ENCODE measurements around the gene MT4. TPM values are rescaled to one million over a fixed set of nuclear protein-coding genes. Genes with fewer than 3 reads are reported as not detected.
"Not testable (repeated sequence)": the region's sequence is repeated elsewhere in the genome, so short reads cannot be mapped to it uniquely, and the experiment has no call there.

The MT4 gene
- total RNA-seq, 4 donors from 2014 or later: 46.1 to 1,445 (median 937) TPM; not detected in 1

DNA sequence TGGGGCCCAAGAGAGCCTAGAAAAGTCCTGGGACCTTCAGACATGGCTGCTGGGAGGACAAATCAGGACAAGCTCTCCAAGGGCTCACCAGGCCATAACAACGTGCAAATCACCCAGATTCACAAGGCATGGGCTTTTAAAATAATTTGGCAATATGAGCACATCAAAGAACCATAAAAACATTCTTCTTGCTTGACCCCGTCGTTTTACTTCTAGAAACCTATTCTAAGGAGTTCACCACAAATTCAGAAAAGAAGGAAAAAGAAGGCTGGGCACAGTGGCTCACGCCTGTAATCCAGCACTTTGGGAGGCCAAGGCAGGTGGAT is 12.4 kb downstream of the MT4 start:
- no peak overlapping the region for H3K4me3 ChIP-seq (ENCODE audit: low read depth, poor library complexity, severe bottlenecking)
- TF ChIP-seq, protein P1, sequence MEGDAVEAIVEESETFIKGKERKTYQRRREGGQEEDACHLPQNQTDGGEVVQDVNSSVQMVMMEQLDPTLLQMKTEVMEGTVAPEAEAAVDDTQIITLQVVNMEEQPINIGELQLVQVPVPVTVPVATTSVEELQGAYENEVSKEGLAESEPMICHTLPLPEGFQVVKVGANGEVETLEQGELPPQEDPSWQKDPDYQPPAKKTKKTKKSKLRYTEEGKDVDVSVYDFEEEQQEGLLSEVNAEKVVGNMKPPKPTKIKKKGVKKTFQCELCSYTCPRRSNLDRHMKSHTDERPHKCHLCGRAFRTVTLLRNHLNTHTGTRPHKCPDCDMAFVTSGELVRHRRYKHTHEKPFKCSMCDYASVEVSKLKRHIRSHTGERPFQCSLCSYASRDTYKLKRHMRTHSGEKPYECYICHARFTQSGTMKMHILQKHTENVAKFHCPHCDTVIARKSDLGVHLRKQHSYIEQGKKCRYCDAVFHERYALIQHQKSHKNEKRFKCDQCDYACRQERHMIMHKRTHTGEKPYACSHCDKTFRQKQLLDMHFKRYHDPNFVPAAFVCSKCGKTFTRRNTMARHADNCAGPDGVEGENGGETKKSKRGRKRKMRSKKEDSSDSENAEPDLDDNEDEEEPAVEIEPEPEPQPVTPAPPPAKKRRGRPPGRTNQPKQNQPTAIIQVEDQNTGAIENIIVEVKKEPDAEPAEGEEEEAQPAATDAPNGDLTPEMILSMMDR (IDR thresholded peaks at IDR 0.05): no peak
- TF ChIP-seq POLR2A (IDR thresholded peaks at IDR 0.05): no peak
- WGBS, 2 donors: 63 to 66% methylated on average over 4 of the region's 4 CpGs
- DNase-seq (ENCODE audit: low spot score in 2 of 2): no peak
- intact Hi-C loops (cut with DNase I; ENCODE audit: low total_unique reads): no loop called here

DNA sequence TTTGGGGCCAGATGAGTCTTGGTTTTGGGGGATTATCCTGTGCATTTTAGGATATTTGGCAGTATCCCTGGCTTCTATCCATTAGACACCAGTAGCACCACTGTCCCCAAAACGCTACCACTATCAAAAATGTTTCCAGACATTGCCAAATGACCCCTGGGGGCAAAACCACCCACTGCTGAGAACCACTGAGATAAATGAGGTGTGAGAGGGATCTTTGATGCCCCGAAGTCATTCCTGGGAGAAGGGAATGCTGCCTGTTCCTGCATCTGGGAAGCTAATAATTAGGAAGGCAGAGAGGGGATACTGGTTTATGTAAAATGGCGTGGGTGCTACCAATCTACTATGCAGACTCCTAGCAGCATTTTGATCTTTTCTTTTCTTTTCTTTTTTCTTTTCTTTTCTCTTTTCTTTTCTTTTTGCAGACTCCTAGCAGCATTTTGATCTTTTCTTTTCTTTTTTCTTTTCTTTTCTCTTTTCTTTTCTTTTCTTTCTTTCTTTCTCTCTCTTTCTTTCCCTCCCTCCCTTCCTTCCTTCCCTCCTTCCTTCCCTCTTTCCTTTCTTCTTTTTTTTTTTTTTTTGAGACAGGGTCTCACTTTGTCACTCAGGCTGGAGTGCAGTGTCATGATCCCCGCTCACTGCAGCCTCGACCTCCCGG is 15.6 kb downstream of the MT4 start:
- no peak overlapping the region for H3K4me3 ChIP-seq (ENCODE audit: low read depth, poor library complexity, severe bottlenecking)
- no peak for TF ChIP-seq POLR2A (IDR thresholded peaks at IDR 0.05)
- TF ChIP-seq, protein P1 (IDR thresholded peaks at IDR 0.05): no peak
- peak in 1 of 2 donors; percentile 39 for DNase-seq (ENCODE audit: low spot score in 2 of 2)
- intact Hi-C loops (cut with DNase I; ENCODE audit: low total_unique reads): loop anchor here (10.0 kb wide), 1 partner anchor 124 kb away; no protein-coding TSS in a partner anchor
- WGBS, 2 donors: 80 to 85% methylated on average over 6 of the region's 6 CpGs

DNA sequence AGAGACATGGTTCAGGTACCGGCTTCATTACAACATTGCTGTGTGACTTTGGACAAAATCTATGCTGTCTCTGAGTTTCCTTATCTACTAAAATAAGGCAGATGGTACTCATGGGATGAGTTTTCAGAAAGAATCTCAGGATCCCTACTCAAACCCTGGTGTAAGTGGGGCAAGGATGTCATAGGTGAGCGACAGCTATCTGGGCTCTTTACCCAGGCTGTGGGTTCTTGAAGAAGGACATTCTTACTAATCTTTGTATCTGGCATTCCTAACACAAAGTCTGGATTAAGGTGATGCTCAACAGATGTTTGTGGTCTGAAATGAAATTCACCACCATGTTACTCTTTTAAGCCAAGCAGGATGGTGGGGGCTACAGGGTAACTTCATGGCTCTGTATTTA is 18.0 kb downstream of the MT4 start:
- WGBS, 2 donors: 97 to 100% methylated on average over 2 of the region's 2 CpGs
- DNase-seq (ENCODE audit: low spot score in 2 of 2); H3K4me3 ChIP-seq (ENCODE audit: low read depth, poor library complexity, severe bottlenecking): not testable (repeated sequence)
- intact Hi-C loops (cut with DNase I; ENCODE audit: low total_unique reads): loop anchor here (10.0 kb wide), 1 partner anchor 122 kb away; no protein-coding TSS in a partner anchor

DNA sequence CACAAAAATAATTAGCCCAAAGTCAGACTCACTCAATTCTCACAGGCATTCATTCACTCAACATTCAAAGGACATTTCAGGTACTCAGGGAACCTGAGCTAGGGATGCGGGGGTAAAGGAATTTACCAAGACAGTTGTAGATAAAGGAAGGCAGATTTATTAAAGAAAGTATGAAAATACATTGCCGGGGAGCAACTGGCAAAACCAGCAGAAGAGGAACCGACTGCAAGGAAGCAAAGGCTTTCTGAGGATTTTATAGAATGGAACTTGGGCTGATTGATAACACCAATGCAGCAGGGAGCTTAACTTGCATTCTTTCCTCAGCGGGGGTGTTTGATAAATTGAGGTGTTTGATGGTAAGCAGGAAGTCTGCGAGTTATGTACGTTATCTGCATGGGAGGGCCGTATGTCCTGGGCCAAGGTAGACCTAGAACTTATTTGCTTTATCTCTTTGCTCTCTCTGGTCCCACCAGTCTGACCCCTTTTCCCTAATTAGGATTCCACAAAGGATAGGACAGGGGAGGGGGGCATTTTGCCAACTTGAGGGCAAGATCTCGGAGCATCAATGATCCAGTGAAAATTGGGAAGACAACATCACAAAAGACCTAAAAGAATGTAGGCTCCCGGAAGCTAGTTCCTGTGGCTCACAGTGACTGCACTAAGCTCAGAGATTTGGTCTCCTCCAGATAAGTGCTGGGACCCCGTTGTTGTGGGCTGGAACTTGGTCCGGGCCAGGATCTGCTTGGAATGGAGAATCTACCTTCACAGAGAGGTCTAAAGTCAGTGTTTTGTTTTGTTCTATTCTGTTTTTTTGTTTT is 18.7 kb downstream of the MT4 start:
- no peak overlapping the region for H3K4me3 ChIP-seq (ENCODE audit: low read depth, poor library complexity, severe bottlenecking)
- peak in 1 of 2 donors; percentile 26 for DNase-seq (ENCODE audit: low spot score in 2 of 2)
- 85% methylated on average over 11 of the region's 11 CpGs for WGBS, 2 donors
- intact Hi-C loops (cut with DNase I; ENCODE audit: low total_unique reads): loop anchor here (10.0 kb wide), 1 partner anchor 121 kb away; no protein-coding TSS in a partner anchor
- TF ChIP-seq, protein P1 (IDR thresholded peaks at IDR 0.05): no peak
- no peak for TF ChIP-seq POLR2A (IDR thresholded peaks at IDR 0.05)

DNA sequence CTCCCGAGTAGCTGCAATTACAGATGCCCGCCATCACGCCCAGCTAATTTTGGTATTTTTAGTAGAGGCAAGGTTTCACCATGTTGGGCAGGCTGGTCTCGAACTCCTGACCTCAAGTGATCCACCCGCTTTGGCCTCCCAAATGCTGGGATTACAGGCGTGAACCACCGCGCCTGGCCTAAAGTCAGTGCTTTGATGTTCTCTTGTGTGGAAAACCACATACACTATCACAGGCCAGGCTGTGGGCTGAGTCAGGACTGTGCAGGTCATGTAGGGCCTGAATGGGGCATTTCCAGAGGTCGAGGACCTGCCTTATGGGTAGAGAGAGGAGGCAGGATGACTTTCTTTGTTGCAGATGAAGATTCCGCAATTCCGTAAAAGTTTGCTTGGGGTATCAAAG is 19.4 kb downstream of the MT4 start:
- TF ChIP-seq, protein P1 (IDR thresholded peaks at IDR 0.05): no peak
- no peak for TF ChIP-seq POLR2A (IDR thresholded peaks at IDR 0.05)
- intact Hi-C loops (cut with DNase I; ENCODE audit: low total_unique reads): loop anchor here (10.0 kb wide), 1 partner anchor 121 kb away; no protein-coding TSS in a partner anchor
- peak in 1 of 2 donors; percentile 52 for DNase-seq (ENCODE audit: low spot score in 2 of 2)
- no peak overlapping the region for H3K4me3 ChIP-seq (ENCODE audit: low read depth, poor library complexity, severe bottlenecking)
- 88 to 92% methylated on average over 11 of the region's 11 CpGs for WGBS, 2 donors

DNA sequence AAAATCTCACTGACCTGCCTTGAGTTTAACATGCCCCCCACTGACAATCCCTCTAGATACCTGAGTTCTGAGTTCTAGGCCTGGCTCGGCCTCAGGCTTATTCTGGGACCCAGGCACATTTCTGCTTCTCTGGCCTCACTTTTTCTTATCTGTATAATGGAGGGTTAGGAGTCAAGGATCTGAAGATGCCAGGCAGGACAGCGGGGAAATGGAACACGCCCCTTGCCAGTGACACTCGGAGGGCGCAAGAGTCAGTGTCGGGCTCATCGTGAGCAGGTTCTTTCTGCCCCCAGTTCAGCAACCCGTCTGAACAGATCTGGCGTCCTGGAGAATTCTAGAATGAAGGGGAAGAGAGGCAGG is 23.9 kb downstream of the MT4 start:
- TF ChIP-seq, protein P1 (IDR thresholded peaks at IDR 0.05): no peak
- no peak for TF ChIP-seq POLR2A (IDR thresholded peaks at IDR 0.05)
- 29 to 34% methylated on average over 9 of the region's 9 CpGs for WGBS, 2 donors
- intact Hi-C loops (cut with DNase I; ENCODE audit: low total_unique reads): loop anchor here (10.0 kb wide), 1 partner anchor 116 kb away; no protein-coding TSS in a partner anchor

More for the DNA sequence above, 23.9 kb downstream of the MT4 start:
- peak in 1 of 2 donors; percentile 25 for DNase-seq (ENCODE audit: low spot score in 2 of 2)
- no peak overlapping the region for H3K4me3 ChIP-seq (ENCODE audit: low read depth, poor library complexity, severe bottlenecking)
